Fibroblast of skin of right biceps (primary cell): ENCODE measurements around the gene TSHZ2.

ENCODE experiments used
- DNase-seq: peaks from one replicate; pipeline ENCODE4 v3.0.0-alpha.2; 2013

The TSHZ2 gene

DNA sequence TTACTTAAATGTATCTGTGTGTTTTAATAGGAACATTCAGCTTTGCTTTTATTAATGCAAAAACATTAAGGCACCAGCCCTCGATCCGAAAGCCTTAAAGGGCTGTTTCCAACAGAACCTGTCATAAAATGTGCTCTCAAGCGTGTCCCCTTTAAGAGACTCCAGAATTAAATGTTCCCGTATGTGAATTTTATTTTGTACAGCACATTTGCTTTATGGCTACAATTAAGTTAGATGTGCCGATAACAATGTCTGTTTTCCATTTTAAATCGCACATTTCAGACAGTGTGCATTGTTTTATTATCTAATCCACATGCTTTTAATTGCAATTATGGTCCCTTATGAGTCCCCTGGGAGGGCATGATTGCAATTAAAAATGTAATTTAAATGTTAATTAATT lies 198.9 kb downstream of the TSHZ2 start:
- no peak for DNase-seq

DNA sequence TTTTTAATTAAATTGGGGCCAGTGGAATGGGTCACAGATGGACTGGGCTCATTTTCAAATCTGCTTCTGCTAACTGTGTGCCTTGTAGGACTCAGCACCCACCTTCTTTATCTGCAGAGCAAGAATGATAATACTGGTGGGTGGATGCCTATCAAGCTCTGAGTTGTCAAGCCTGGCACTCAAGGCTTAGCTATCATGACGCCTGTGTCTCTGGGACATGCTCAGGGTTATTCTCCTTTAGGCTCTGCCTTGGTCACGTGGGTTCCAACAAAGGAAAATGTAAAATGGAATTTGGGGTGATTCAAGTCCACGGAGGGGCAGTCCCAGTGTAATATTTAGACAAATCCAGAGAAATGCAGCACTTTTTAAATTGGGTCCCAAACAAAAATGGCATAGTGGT lies 202.3 kb downstream of the TSHZ2 start:
- DNase-seq = no peak

- no peak for DNase-seq
Measured at GRCh38 chr20:53175135-53175780, 203.1 kb downstream of the TSHZ2 start.

GRCh38 chr20:53176134-53176533 lies 204.0 kb downstream of the TSHZ2 start:
- no peak for DNase-seq

DNA sequence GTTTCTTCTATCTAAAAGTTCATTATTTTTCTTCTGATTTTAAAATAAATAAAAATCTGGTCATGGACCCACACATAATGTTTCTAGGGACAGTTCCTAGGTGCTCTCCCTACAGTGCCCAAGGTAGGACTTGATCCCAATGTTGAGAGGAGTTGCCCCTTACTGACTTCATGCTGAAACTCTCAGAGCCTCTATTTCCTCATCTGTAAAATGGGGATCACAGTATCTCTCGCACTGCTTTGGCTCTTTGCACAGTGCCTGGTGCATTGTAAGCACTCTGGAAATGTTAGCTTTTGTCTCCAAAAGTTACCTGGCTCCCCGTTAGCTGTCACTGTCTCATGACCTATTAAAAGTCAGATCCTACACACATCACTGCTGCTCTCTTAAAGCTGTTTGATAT lies 205.5 kb downstream of the TSHZ2 start:
- no peak for DNase-seq

- DNase-seq = no peak
Measured at GRCh38 chr20:53179749-53180148, 207.6 kb downstream of the TSHZ2 start.

- DNase-seq = no peak
Measured at GRCh38 chr20:53180928-53181362, 208.8 kb downstream of the TSHZ2 start.

DNA sequence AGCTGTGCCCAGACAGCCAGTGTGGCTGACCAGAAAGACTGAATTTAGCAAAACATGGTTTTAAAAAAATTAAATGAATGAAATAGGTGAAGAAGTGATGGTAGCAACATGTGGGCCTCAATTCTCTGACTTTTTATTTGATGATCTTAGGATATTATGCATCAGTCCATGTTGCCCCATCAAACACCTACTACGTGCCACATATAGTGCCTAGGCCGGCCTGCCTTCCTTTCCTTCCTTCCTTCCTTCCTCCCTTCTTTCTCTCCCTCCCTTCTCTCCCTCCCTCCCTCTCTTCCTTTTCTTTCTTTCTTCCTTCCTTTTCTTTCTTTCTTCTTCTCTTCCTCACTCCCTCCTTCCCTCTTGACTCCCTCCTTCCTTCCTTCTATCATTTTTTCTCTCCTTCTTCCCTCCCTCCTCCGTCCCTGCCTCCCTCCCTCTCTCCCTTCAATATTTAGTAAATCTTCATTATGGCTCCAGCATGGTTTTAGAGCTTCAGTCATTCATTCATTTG lies 209.8 kb downstream of the TSHZ2 start:
- DNase-seq = no peak

DNA sequence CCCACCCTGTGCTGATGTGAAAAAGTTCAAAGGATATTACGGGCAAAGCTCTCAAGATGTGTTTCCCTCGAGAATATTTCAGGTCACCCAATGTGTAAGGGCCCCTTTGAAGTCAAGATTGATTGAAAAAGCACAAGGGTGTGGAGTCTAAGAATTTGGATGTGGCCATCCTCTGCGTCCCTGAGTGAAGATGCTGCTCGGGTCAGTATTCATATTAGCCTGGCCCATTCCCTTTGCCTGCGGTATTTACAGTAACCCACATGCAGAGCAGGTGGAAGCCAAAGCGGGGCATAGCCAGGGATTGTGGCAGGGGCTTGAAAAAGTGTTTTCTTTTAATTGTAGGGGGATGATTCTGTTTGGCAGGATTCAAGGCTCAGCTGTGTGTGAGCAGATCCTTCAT lies 211.0 kb downstream of the TSHZ2 start:
- DNase-seq = no peak

DNA sequence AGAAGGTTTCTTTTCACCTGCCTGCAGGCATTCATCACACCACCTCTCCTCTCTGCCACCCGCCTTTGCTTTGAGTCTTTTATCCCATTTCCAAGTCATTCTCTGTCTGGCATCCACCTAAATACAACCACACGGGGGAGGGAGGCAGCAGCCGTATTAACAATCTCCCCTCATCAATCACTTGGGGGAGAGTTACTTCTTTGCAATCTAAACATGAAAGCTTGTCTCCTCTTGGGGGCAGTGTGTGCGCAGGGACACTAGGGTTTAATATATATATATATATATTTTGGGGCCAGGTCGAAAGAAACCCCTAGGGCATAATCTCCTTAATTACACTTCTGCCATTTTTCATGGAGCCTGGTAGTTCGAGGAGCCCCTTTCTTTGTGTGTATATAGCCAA lies 214.5 kb downstream of the TSHZ2 start:
- no peak for DNase-seq

GRCh38 chr20:53187392-53188068 lies 215.4 kb downstream of the TSHZ2 start:
- DNase-seq = peak; percentile 16

DNA sequence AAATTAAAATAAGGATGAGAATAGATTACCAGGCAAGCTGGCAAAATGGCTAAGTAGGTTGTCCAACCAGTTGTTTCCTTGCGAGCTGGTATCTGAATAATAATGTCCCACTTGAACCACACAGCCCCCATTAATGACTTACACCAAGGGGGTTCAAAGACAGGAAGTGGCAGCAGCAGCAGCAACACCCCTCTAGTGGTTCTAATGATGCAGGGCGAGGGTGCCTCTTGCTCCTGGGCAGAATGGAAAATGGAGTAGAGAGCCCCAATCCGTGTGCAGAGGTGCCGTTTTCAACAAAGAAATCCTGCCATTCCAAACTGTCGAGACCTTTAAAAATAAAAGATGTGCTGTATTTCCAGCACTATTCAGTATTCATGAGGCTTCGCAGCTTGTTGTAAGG lies 218.1 kb downstream of the TSHZ2 start:
- no peak for DNase-seq

GRCh38 chr20:53191957-53192356 lies 219.8 kb downstream of the TSHZ2 start:
- no peak for DNase-seq

GRCh38 chr20:53194306-53195290 lies 222.4 kb downstream of the TSHZ2 start:
- DNase-seq = no peak

- peak; percentile 68 for DNase-seq
Measured at GRCh38 chr20:53195876-53196610, 223.9 kb downstream of the TSHZ2 start.

DNA sequence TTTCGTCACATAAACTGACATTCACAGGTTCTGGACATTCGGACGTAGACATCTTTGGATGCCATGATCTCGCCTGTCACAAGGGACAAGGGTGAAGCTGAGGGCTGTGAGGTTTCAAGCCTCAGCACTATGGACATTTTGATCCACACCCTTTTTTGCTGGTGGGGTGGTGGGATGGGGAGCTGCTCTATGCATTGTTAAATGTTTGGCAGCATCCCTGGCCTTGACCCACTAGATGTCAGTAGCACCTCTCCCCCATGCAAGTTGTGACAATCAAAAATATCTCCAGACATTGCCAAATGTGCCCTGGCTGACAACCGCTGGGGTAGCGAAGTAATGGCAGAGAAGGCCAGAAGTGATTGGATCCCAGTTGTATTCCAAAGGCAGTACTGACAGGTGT lies 229.4 kb downstream of the TSHZ2 start:
- no peak for DNase-seq

DNA sequence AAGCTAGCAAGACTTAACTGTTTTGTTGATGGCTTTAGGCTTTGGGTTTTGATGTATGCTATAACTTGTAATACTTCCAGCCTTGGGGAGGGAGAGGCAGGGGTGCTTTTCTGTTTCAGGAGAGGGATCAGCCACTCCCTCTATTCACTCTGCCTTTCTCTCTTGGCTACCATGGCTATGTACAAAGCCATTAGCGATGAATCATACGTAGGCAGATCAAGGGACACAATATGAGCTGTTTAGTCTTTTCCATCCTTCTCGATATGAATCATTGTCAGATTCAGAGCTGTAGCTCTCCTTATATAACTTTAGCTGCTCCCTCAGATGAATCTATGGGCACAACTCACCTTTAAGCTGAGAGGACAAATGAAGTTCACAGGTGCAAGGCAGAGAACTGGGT lies 230.6 kb downstream of the TSHZ2 start:
- DNase-seq = peak; percentile 34

DNA sequence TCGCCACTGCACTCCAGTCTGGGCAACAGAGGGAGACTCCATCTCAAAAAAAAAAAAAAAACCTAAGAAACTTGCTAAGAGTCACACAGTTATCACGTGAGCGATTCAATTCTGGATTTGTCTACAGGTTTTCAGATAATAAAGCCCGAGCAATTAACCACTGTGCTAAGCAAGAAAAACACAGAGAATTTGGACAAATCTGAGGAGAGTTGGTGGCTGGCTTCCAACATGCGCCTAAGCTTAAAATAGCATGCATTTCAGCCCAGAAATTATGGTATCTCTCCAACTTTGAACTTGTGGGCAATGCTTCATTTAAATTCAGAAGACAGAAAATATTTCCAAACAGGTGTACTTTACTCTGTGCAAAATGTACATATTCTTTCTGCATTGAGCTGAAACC lies 232.9 kb downstream of the TSHZ2 start:
- no peak for DNase-seq

GRCh38 chr20:53208110-53208832 lies 236.1 kb downstream of the TSHZ2 start:
- no peak for DNase-seq

- DNase-seq = no peak
Measured at GRCh38 chr20:53210041-53210440, 237.9 kb downstream of the TSHZ2 start.

- no peak for DNase-seq
Measured at GRCh38 chr20:53210931-53211330, 238.8 kb downstream of the TSHZ2 start.

DNA sequence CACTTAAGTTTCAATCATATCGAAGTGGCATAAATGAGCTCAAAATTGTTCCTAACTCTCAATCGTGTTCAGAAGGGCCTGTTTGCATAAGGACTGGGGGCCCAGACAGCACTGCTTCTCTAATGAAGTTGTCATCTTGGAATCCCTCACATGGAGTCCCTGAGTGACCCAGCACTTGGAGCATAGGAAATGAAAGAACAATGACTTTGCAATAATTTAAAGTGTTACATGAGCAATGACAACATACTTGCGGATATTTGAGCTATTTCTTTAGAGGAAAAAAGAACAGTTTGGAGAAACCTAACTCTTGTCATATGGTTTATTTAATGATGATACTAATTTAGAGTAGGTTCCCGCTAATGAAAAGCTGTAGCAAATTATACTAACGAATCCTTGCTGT lies 239.9 kb downstream of the TSHZ2 start:
- DNase-seq = peak; percentile 45
